ENCODE results near the gene ENOX1.

The ENOX1 gene

DNA sequence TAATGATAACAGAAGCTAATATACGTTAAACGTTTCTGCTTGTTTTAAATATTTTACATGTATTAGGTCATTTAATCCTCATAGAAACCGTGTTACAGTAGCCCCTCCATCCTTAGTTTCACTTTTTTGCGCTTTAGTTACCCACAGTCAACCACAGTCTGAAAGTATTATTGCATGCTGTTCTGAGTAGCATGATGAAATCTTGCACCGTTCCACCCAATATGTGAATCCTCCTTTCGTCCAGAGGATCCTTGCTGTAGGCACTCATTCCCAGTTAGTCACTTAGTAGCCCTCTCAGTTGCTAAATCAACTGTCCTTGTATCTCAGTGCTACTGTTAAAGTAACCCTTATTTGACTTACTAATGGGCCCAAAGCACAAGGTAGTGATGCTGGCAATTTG is 257.8 kb downstream of the ENOX1 start:
- no peak for DNase-seq

DNA sequence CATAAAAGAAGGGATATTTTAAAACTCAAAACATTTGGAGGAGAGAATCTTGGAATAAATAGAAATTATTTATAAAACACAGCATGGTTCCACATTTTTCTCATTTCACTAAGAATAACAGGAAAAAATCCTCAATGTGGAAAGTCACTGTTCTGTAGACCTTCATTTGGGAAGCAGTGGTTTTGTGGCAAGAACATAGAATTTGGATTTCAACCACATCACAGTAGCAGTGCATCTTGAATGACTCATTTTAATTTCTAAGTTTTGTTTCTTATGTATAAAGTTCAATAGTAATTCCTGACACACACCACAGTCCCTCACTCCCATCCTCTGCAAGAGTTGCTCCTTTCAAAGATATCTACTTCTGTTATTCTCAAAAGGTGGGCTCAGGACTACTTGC is 264.0 kb downstream of the ENOX1 start:
- no peak for DNase-seq

DNA sequence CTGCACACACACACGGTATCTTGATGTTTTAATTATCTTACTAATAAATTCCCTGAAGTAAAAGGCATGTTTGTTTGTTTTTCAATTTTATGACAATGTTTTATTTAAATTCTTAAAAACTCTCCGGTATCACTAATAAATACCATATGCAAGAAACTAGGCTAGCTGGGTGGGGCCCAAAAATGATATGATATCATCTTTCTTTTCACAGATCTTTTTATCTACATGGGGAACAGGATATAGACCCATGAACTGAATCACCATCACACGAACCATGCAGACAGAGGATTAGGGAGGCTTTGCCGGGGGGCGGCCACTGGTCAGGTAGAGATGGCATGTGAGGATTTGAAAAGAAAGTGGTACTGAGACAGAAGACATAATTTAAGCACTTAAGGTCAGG is 266.4 kb downstream of the ENOX1 start:
- no peak for DNase-seq

DNA sequence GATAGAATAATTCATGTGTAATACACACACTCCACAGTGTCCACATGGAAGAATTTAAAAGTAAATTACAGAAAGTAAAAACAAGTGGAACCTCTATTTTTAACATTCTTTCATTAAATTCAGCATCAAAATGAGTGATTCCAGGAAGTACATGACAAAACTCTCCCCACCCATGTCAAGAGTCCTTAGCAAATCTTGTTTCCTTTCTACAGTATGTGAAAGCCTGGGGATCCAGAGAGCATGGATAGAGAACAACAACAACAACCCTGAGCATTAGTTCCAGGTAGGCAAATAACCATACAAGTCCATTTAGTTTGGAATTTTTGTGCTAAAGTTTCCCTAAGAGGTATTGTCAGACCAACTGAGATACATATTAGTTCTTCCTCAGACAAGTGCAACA is 267.9 kb downstream of the ENOX1 start:
- DNase-seq = no peak

DNA sequence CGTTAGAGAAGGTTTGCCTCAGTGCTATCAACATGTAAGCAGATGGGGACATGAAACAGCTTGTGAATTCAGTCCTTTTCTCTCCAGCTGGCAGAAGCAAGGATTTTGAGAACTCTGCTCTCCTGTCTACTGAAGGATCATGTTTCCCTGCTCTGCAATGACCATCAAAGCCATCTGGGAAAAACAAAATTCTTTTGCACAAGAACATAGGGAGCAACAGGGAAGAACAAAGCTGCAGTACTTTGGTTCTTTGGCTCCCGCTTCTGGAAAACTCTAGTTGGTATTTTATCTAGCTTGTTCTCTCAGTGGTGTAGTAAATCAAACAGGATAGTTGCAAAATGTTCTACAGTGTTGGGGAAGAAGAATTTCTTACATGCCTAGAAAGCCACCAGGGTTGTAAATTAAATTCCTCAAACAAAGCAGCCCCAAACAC is 270.4 kb downstream of the ENOX1 start:
- DNase-seq = no peak

DNA sequence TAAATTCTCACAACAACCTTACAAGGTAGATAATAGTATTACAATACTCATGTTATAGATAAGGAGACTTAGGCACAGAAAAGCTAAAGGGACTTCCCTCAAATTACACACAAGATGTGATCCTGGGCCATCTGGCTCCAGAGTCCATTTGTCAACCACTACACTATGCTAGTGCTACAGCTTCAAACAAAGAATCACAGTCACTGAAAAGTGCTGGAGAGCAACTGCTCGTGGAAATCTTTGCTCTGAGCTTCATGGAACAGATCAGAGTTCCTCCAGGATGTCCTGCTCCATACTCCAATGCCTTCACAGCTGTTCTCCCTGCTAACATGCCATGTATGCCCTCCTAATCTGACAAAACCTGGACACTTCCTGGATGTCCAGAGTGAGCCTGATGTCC is 271.2 kb downstream of the ENOX1 start:
- no peak for DNase-seq

DNA sequence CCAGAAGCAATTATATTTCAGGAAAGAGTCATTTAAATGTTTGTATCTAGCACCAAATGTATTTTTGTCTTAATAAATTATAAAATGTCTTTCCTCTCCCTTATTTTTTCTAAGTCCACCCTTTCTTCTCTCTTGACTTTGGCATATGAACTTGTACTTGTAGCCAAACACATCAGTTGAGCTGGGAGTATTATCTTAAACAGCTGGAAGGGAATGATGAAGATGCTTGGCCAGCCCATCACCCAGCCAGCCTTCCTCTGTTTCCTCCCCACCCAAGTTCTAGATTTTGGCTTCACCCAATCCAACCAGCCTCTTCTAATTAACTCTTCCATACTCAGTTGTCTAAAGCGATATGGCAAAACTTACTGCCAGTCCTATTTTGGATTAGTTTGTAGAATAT is 272.5 kb downstream of the ENOX1 start:
- no peak for DNase-seq

DNA sequence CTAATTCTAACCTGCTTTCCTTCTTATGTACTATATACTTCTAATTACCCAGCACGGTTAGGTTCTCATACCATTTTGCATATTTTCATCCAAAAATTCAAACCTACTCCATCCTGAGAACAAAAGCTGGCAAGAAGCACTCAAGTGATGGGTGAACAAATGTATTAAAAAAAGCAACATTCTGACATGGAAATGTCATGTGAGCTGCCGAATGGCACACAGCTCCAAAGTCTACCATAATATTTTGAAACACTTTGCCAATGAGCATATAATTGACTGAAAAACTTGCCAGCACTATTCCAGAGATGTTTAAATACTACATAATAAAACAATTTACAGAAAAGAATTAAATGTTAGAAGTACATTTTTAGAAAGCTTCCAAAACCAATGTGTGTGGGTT is 274.6 kb downstream of the ENOX1 start:
- DNase-seq = no peak

DNA sequence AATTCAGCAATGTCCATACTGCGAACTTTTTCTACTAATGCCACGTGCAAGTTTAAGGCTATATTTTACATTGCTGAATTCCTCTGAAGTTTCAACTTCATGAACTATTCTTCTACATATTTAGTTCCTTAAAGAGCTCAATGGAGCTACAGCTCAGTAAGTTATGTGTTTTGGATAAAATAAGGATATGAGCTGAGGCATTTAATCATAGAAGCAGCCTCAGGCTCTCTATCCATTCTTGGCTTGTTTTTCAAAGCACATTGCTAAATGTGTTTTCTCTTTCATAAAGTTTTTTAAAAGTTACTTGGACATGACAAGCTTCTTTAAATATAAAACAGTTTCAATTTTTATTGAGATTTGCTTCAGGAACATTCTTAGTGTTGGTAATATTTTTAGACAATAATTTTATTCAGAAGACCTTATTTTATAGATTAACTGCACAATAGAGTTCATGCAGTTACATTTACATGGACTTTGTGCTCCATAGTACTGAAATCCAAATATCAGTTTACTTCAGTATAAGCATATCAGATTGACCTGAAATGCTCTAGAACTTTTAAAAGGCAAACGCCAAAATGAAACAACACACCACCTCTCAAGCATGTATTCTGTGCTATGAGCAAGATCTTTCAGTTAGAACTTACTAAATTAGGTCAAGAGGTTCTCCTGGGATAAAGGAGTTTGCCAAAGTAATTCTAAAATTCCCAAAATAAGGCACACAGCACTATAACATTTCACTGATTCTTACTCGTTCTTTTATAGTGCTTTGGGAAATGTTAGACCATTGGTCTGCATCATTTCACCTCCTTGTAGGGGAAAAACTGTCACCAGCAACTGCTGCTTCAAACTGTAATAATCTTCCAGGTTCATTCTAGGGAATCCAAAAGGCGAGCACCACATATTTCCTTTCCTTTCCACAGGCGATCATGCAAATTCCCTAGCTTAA is 275.5 kb downstream of the ENOX1 start:
- DNase-seq = peak in 1 of 2 experiments; percentile 10

DNA sequence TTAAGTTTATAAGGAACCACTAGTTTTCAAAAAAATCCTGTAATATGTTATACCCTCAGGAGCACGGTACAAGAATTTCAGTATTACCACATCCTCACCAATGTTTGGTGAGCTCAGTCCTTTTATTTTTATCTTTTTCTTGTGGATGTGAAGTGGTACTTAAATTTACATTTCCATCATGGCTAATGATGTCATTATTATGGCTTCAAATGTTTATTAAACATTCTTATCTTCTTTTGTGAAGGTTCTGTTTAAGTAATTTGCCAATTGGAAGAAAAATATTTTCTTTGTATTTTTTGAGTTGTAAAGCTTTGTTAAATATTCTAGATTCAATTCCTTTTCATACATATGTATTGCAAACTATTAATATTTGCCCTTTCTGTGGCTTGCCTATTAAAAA is 291.0 kb downstream of the ENOX1 start:
- DNase-seq = no peak

DNA sequence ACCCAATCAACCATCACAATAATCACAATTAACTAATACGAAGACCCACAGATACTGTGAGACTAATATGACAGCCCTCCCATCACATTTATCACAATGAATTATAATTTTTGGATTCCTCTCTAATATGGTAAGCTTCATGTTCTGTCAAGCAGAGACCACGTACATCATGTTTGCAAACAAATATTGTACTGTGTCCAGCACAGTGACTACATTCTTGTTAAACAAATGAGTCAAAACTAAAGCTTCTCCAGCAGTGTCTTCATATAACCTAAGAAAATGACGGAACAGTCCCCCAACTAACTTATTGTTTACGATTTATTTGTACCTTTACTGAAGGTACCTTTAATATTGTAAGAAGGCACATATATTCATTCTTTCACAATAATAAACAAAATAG is 292.6 kb downstream of the ENOX1 start:
- DNase-seq = no peak

DNA sequence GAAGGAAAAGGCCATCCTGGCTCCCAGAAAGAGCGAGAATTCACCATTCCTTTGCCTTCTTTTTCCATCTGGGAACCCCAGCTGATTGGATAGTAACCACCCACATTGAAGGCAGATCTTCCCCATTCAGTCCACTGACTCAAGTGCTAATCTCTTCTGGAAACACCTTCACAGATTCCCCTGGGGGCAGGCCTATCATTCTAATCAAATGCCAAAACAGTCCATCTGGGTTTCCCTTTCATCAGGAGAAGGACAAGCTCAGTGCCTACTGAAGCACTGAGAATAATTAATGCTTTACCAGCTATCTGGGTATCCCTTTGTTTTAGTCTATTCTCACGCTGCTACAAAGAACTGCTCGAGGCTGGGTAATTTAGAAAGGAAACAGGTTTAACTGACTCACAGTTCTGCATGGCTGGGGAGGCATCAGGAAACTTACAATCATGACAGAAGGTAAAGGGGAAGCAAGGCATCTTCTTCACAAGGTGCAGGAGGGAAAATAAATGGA is 293.2 kb downstream of the ENOX1 start:
- DNase-seq = no peak

DNA sequence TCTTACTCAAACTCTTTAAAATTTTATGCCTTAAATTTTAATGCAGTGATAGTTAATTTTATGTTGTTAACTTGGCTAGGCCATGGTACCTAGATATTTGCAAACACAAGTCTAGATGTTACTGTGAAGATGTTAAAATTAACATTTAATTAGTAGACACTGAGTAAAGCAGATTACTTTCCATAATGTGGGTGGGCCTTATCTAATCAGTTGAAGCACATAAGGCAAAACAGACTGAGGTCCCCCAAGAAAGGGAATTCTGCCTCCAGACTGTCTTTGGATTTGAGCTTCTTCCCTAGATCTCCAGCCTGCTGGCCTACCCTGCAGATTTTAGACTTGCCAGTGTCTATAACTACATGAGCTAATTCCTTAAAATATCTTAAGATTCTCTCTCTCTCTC is 294.0 kb downstream of the ENOX1 start:
- no peak for DNase-seq

DNA sequence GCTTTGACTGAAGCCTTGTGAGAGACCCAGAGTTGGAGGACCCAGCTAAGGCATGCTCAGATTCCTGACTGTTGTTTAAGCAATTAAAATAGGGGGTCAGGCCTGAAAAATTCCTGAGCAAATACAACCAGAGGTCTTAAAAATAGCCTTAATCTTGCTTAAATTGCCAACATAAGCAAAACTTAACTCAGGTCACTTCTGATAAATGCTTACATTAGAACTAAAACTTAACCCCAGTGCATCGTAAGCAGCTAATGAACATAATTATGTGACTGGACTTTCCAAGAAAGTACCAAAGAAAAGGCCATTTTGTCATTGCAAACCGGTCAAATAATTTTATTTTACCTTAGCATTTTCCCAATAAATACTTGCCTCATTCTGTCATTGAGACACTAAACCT is 294.5 kb downstream of the ENOX1 start:
- no peak for DNase-seq

DNA sequence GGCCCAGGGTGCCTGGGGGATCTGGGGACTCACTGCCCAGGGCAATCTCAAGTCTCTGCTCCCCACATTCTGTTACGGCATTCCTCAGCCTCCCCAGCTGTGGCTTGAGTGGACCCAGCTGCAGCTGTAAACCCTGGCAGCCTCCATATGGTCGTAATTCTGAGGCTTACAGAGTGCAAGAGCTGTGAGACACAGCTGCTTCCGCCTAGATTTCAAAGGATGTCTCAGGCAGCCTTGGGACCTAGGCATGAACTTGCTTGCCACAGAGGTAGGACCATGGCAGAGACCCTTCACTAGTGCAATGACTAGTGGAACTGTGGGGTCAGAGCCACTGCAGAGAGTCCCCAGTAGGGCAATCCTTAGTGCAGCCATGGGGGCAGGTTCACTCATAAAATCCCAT is 297.5 kb downstream of the ENOX1 start:
- no peak for DNase-seq

DNA sequence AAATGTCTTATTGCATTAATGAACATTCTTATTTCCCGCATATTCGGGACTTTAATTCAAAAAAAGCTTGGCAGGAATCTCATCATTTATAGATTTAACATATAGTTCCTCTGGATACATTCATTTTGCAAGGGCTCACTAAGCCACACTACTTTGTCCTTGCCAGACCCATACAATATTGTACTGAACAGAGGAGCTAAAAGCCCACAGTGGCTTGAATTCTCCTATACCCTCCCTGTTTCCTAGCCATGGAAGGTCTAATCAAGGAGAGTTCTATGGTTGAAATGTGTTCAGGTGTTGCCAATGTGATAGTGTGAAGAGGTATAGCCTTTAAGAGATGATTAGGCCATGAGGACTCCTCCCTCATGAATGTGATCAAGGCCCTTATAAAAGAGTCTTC is 298.9 kb downstream of the ENOX1 start:
- DNase-seq = no peak

DNA sequence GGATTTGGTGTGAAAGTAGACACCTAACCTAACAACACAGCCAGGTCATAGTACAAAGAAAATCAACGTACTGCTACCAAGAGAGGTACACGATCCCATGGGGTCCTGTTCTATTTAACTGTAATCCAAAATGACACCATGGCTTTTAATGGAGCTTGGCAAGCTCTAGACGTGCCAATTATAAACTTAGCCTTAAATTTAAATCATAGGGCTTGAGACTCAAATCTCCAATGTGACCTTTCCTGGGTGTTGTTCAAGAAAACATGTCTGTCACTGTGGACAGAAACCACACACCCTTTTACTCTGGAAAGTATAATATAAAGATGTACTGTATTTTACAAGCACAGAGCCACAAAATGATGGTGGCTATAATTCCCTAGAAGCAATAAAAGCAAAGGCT is 299.3 kb downstream of the ENOX1 start:
- DNase-seq = no peak

DNA sequence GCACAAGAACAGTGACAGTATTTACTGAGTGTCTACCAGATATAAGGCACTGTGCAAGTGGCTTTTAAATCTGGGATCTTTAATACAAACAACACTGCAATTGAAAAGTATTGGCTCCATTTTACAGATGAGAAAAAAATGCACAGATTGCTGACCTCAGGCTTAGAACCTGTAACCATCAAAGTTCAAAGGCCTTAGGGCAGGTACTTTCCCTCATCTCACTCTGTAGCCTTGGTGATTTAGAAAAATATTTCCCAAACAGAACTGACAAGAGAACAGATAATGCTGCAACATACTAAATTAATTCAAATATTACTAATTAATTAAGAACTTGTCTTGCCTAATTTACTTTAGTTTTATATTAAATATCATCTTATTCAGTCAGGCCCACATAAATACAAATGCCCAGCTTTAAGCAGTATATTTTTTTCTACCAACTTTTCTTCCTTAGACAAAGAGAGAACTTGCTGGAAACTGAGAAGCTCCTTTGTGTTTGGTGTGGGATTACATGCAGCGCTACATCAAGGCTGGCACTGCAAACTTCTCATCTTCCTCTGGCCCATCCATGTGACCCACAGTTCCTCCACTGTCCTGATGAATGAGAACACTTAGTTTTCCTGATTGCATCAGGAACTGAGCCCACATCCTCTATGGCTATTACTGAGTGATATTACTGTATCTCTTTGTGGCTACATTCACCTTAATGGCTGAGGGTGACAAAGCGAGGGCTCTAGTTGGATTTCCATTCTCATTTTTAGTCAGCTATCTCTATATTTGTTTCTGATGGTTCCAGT is 302.1 kb downstream of the ENOX1 start:
- DNase-seq = no peak

DNA sequence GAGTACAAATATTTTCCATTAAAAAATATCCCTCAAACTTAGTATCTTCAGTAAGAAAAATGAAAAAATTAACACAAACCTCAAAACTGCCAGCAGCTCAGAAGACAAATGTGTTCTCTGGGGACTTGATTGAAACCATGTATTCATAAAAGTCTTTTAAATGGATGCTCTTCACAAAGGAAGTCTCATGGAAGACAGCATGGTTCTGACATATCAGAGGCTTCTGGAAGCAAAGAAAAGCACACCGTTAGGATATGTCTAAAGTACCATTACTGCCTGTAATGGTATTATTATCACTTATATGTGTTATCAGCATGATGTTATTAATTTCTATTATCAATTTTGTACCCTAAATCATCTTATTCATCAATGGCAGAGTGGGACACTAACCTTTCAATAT is 302.8 kb downstream of the ENOX1 start:
- no peak for DNase-seq

DNA sequence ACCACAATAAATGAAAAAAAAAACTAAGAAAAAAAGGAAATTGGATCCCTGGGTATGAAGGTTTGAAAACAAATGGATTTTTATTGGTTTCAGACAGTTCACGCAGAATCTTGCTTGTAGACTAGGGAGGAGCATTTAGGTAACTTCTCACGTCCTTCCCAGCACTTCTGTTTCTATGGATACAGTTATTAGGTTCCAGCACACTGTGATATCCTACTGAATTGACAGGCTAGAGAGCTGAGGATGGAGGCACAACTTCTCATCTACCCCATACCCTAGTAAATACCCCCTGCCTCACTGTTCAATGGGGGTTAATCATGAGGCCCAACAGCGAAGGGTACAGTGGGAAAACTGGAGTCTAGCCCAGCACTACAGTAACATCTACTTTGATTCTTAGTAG is 304.1 kb downstream of the ENOX1 start:
- DNase-seq = no peak

DNA sequence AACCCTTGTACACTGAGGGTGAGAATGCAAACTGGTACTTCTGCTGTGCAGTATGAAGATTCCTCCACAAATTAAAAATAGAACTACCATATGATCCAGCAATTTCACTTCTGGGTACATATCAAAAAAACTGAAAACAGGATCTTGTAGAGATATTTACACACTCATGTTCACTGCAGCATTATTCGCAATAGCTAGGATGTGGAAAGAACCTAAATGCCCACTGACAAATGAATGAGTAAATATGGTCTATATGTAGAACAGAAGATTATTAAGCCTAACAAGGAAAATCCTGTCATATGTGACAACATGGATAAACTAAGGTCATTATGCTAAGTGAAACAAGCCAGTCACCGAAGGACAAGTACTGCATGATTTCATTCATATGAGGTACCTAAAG is 304.7 kb downstream of the ENOX1 start:
- DNase-seq = no peak

DNA sequence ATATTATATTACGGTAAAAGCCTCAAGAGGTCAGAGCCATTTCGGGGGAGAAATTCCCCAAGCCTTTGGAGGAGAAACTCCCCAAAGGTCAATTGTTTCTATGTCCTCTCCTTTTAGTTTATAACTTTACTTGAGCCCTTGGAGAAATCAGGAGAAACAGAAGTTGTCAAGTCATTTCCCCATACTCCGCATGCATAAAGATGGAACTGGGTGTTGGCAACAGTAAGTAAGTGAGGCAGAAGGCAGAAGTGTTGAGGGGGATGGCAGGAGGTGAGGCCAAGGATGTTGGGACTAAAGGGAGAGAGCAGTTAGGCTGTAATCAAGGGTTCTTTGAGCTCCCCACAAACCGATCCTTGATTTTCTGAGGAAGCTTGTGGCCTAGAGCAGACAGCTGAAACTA is 307.9 kb downstream of the ENOX1 start:
- DNase-seq = no peak

DNA sequence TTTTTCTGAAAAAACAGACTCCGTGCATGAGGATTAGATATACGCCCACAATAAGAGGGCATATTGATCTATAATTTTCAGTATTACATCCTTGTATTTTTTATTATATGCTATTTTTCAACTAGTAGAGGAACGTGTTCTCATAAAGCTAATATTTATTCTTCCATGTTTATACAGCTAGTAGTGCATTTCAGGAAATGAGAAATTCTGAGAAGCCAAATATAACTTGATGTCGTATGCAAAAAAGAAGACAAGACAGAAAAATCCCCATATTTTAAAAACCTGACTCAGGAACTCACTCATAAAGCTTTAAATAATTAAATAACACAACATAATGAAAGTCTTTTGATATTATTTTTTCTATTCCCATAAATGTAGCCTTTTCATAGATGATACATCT is 308.6 kb downstream of the ENOX1 start:
- no peak for DNase-seq

DNA sequence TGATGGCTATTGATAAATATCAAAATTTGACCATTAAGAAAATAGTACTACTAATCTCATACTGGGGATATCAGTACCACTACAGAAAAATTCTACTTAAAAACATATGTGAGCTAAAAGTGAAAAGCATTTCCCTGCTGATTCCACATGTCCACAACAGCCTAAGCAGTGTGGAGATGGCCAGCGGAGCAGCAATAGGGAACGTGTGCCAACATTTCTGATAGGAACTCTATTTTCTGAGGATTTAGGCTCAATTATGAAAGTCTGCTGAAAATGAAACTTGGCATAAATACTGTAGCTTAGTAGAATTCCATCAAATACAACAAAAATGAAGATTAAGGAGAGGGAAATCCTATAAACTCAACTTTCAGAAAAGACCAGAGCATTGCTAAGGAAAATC is 311.6 kb downstream of the ENOX1 start:
- DNase-seq = no peak
